WTC11 (cell line): Measurements from ENCODE around the gene RPS6KA4. TPM values are rescaled to one million over a fixed set of nuclear protein-coding genes. Genes with fewer than 3 reads are reported as not detected.

Experiments used
- ATAC-seq: fragments of 200-7000 bp; cut with Tn5 transposase; 2 replicates; pipeline ENCODE4 v1.10.0; 2021; ENCODE audit warnings: mild to moderate bottlenecking, moderate library complexity
- CTCF ChIA-PET: fragments of 300-600 bp; sonication (Branson Sonifier 250); formaldehyde crosslinking; loops from one replicate; lab custom pipeline; 2021; ENCODE audit warnings: antibody characterized with exemption; lab: Charles Lee
- POLR2A ChIA-PET: fragments of 350-600 bp; sonication (Branson Sonifier 250); formaldehyde crosslinking; loops from one replicate; lab custom pipeline; 2021; ENCODE audit warnings: antibody characterized with exemption; lab: Charles Lee
- DNase-seq: peaks from one replicate; pipeline ENCODE4 v3.0.0; 2021; ENCODE audit warnings: low spot score
- H3K27ac Mint-ChIP-seq: 2 replicates; pipeline ENCODE4 v1.8.0; 2021; ENCODE audit warnings: mixed read lengths
- H3K27me3 Mint-ChIP-seq: 2 replicates; pipeline ENCODE4 v1.8.0; 2021; ENCODE audit warnings: low read depth, mild to moderate bottlenecking, moderate library complexity, mixed read lengths
- H3K36me3 Mint-ChIP-seq: 2 replicates; pipeline ENCODE4 v1.8.0; 2021; ENCODE audit warnings: mixed read lengths
- H3K4me1 Mint-ChIP-seq: 2 replicates; pipeline ENCODE4 v1.8.0; 2022; ENCODE audit warnings: mixed read lengths
- H3K4me3 Mint-ChIP-seq: 2 replicates; pipeline ENCODE4 v1.8.0; 2021; ENCODE audit warnings: mild to moderate bottlenecking, moderate library complexity, mixed read lengths
- H3K9me3 Mint-ChIP-seq: 2 replicates; pipeline ENCODE4 v1.8.0; 2021; ENCODE audit warnings: mixed read lengths
- ATF1 ChIP-seq: sonication (generic); formaldehyde crosslinking; IDR thresholded peaks from 2 replicates; pipeline ENCODE4 v1.8.1; 2023; ENCODE audit warnings: mild to moderate bottlenecking, moderate library complexity, missing genetic modification reagents
- CBFB ChIP-seq: sonication (generic); formaldehyde crosslinking; IDR thresholded peaks from 2 replicates; pipeline ENCODE4 v1.8.1; 2022; ENCODE audit warnings: mild to moderate bottlenecking, low read depth, missing genetic modification reagents
- ESRRA ChIP-seq: sonication (generic); formaldehyde crosslinking; IDR thresholded peaks from 2 replicates; pipeline ENCODE4 v1.8.1; 2022; ENCODE audit warnings: mild to moderate bottlenecking, missing genetic modification reagents, borderline replicate concordance
- FOXK1 ChIP-seq: sonication (generic); formaldehyde crosslinking; IDR thresholded peaks from 2 replicates; pipeline ENCODE4 v1.8.0; 2022; ENCODE audit warnings: mild to moderate bottlenecking, moderate library complexity, missing genetic modification reagents
- FOXP1 ChIP-seq: sonication (generic); formaldehyde crosslinking; IDR thresholded peaks from 2 replicates; pipeline ENCODE4 v1.8.0; 2022; ENCODE audit warnings: missing genetic modification reagents, mild to moderate bottlenecking, moderate library complexity, borderline replicate concordance
- IRF2 ChIP-seq: sonication (generic); formaldehyde crosslinking; IDR thresholded peaks from 2 replicates; pipeline ENCODE4 v1.8.0; 2022; ENCODE audit warnings: low read depth, missing genetic modification reagents, borderline replicate concordance
- JAZF1 ChIP-seq: fragments of 250-450 bp; sonication (Bioruptor Pico); IDR thresholded peaks from 2 replicates; pipeline ENCODE4 v1.9.0; 2021; ENCODE audit warnings: moderate library complexity, mild to moderate bottlenecking, inconsistent platforms
- NFATC4 ChIP-seq: fragments of 250-450 bp; sonication (Bioruptor Pico); IDR thresholded peaks from 2 replicates; pipeline ENCODE4 v1.9.0; 2021; ENCODE audit warnings: mild to moderate bottlenecking
- NFYB ChIP-seq: sonication (generic); formaldehyde crosslinking; conservative IDR thresholded peaks from 2 replicates; pipeline ENCODE4 v1.8.0; 2022; ENCODE audit warnings: low read depth, missing genetic modification reagents
- NR1H2 ChIP-seq: sonication (generic); formaldehyde crosslinking; IDR thresholded peaks from 2 replicates; pipeline ENCODE4 v1.9.0; 2021; ENCODE audit warnings: mild to moderate bottlenecking, moderate library complexity, missing genetic modification reagents
- PRRX2 ChIP-seq: fragments of 250-450 bp; sonication (Bioruptor Pico); IDR thresholded peaks from 2 replicates; pipeline ENCODE4 v1.8.0; 2021; ENCODE audit warnings: mild to moderate bottlenecking
- RELA ChIP-seq: sonication (generic); formaldehyde crosslinking; IDR thresholded peaks from 2 replicates; pipeline ENCODE4 v1.8.1; 2022; ENCODE audit warnings: missing genetic modification reagents, mild to moderate bottlenecking, borderline replicate concordance
- SP1 ChIP-seq: sonication (generic); formaldehyde crosslinking; conservative IDR thresholded peaks from 2 replicates; pipeline ENCODE4 v1.8.1; 2022; ENCODE audit warnings: missing genetic modification reagents
- ZNF263 ChIP-seq: sonication (generic); formaldehyde crosslinking; IDR thresholded peaks from 2 replicates; pipeline ENCODE4 v1.8.1; 2022; ENCODE audit warnings: low read depth, mild to moderate bottlenecking, moderate library complexity, missing genetic modification reagents
- ZNF416 ChIP-seq: fragments of 250-450 bp; sonication (Bioruptor Pico); IDR thresholded peaks from 2 replicates; pipeline ENCODE4 v1.9.0; 2021; ENCODE audit warnings: mild to moderate bottlenecking, inconsistent platforms
- total RNA-seq: library from RNA; stranded (reverse); gene quantifications from 3 replicates; pipeline ENCODE4 v1.2.3, GENCODE V29; 2021
- TF ChIP-seq, protein P1 (sequence below): sonication (generic); formaldehyde crosslinking; IDR thresholded peaks from 2 replicates; pipeline ENCODE4 v1.8.1; 2023; ENCODE audit warnings: mild to moderate bottlenecking, missing genetic modification reagents, moderate library complexity
- TF ChIP-seq, protein P2 (sequence below): fragments of 250-450 bp; sonication (Bioruptor Pico); IDR thresholded peaks from 2 replicates; pipeline ENCODE4 v1.9.0; 2021; ENCODE audit warnings: mild to moderate bottlenecking
- TF ChIP-seq, protein P3 (sequence below): sonication (generic); formaldehyde crosslinking; conservative IDR thresholded peaks from 2 replicates; pipeline ENCODE4 v1.8.1; 2023; ENCODE audit warnings: mild to moderate bottlenecking, low read depth, missing genetic modification reagents, moderate library complexity
- TF ChIP-seq, protein P4 (sequence below): sonication (generic); formaldehyde crosslinking; IDR thresholded peaks from 2 replicates; pipeline ENCODE4 v1.8.1; 2022; ENCODE audit warnings: low read depth, mild to moderate bottlenecking, moderate library complexity, missing genetic modification reagents, borderline replicate concordance

RPS6KA4 gene
- total RNA-seq, 1 experiment from 2014 or later = 16.8 TPM

DNA sequence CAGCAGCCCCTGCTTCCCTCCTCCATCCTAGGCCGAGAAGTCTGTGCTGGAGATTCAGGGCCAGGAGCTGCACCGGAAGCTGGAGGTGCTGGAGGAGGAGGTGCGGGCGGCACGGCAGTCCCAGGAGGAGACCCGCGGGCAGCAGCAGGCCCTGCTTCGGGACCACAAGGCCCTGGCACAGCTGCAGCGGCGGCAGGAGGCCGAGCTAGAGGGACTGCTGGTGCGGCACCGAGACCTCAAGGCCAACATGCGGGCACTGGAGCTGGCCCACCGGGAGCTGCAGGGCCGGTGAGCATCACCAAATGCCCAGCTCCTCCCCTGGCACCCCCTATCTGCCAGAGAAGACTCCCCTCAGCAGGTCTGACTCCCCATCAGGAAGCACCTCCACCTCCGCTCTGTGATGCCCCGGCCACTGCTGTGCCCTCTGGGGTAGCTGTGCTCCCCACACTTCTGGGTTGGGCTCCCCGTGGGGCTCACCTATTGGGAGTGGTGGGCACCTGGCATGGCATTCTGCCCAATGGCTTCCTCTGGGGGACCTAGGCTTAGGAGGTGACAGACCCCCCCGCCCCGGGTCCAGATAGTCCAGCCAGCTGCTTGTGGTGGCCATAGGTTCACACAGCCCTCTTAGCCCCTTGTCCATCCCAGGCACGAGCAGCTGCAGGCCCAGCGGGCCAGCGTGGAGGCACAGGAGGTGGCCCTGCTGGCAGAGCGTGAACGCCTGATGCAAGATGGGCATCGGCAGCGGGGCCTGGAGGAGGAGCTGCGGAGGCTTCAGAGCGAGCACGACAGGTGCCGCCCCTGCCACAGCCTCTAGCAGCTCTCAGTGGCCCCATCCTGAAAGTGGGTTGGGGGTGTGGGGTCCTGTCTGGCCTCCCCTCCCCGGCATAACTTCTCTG is 6.6 kb upstream of the RPS6KA4 start:
- Mint-ChIP-seq H3K27ac (no peak overlapping the region), H3K9me3 (no peaks in the 10 kb centered on the region), H3K36me3 (no peaks in the 10 kb centered on the region), H3K27me3 (no peaks in the 10 kb centered on the region), H3K4me3 (no peak overlapping the region), H3K4me1 (peaks cover 14% of the 10 kb centered on the region)
- no peak for TF ChIP-seq FOXK1 (CRISPR knock-in tag)
- DNase-seq (no peak), ATAC-seq (no peak)
- ChIA-PET CTCF (interaction anchor here (1.1 to 10.4 kb wide), 11 partner anchors 11 to 298 kb away, joined by 3 to 437 read pairs (median 24); partner anchors contain the start of genes CCDC88B, ESRRA, PRDX5 and TRMT112), POLR2A (interaction anchor here (0.9 kb wide), 1 partner anchor 11 kb away, joined by 4 read pairs; no protein-coding TSS in a partner anchor)

DNA sequence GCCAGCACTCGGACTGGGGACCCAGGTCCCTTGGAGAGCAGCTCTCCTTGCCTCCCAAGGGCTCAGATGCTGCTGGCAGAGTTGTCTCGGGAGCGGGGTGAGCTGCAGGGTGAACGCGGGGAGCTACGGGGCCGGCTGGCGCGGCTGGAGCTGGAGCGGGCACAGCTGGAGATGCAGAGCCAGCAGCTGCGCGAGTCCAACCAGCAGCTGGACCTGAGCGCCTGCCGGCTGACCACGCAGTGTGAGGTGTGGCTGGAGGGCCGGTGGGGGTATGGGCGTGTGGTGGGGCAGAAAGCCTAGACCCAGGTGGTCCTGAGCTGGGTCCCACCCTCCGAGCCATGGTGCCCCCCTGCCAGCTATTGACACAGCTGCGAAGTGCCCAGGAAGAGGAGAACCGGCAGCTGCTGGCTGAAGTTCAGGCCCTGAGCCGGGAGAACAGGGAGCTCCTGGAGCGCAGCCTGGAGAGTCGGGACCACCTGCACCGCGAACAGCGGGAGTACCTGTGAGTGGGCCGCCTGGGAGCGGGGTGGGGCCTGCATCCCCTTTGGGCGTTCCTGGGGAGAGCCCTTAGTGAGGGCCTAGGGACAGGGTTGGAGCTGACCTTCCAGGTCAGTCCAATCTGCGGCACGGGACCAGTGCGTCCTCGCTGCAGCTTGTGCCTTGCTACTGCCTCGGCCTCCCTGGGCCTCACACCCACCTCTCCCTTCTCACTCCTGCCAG is 5.8 kb upstream of the RPS6KA4 start:
- CTCF ChIA-PET = interaction anchor here (1.0 to 10.4 kb wide), 15 partner anchors 12 to 297 kb away, joined by 3 to 437 read pairs (median 21); partner anchors contain the start of genes CCDC88B, ESRRA, PRDX5 and TRMT112
- Mint-ChIP-seq H3K4me1 (peaks cover 15% of the 10 kb centered on the region), H3K27ac (no peak overlapping the region), H3K27me3 (no peaks in the 10 kb centered on the region), H3K9me3 (no peaks in the 10 kb centered on the region), H3K36me3 (no peaks in the 10 kb centered on the region), H3K4me3 (no peak overlapping the region)
- POLR2A ChIA-PET = interaction anchor here (0.9 kb wide), 1 partner anchor 12 kb away, joined by 4 read pairs; no protein-coding TSS in a partner anchor
- ATAC-seq = no peak
- TF ChIP-seq NFYB = no peak
- no peak for TF ChIP-seq JAZF1 (CRISPR knock-in tag)
- TF ChIP-seq RELA (CRISPR knock-in tag) = no peak
- no peak for DNase-seq

DNA sequence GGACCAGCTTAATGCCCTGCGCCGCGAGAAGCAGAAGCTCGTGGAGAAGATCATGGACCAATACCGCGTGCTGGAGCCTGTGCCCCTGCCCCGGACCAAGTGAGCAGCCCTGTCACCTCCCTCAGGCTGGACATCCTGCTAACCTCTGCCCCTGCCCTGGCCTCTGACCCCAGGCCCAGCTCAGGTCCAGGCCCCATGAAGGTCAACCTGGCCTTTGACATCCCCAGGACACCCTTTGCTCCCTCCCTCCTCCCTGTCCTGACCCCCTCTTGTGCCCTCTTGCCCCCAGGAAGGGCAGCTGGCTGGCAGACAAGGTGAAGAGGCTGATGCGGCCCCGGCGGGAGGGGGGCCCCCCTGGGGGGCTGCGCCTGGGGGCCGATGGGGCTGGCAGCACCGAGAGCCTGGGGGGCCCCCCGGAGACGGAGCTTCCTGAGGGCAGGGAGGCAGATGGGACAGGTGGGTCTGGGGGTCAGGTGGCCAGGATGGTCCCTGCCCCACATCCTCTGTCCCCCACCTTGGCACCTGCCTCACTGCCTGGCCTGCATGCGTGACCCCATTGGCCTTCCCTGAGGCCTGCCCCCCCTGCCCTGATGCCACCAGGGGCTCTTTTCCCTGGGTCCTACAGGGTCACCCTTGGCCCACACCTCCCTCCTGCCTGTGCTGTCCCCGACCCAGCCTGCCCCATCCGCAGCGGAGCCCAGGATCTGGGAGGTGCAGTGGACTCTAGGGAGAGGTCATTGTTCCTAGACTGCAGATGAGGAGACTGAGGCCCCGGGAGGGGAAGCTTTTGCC is 5.1 kb upstream of the RPS6KA4 start:
- ATAC-seq (no peak), DNase-seq (no peak)
- peaks cover 15% of the 10 kb centered on the region for H3K4me1 Mint-ChIP-seq
- no peaks in the 10 kb centered on the region for H3K9me3 Mint-ChIP-seq
- no peaks in the 10 kb centered on the region for H3K27me3 Mint-ChIP-seq
- H3K36me3 Mint-ChIP-seq = no peaks in the 10 kb centered on the region
- no peak overlapping the region for H3K4me3 Mint-ChIP-seq
- TF ChIP-seq NR1H2 (CRISPR knock-in tag) (no peak), ESRRA (no peak), IRF2 (CRISPR knock-in tag) (no peak), CBFB (no peak), NFATC4 (CRISPR knock-in tag) (no peak), ATF1 (CRISPR knock-in tag) (no peak), ZNF263 (no peak), ZNF416 (CRISPR knock-in tag) (no peak), FOXP1 (no peak), NFYB (no peak), SP1 (no peak), PRRX2 (CRISPR knock-in tag) (no peak)
- TF ChIP-seq, protein P1, sequence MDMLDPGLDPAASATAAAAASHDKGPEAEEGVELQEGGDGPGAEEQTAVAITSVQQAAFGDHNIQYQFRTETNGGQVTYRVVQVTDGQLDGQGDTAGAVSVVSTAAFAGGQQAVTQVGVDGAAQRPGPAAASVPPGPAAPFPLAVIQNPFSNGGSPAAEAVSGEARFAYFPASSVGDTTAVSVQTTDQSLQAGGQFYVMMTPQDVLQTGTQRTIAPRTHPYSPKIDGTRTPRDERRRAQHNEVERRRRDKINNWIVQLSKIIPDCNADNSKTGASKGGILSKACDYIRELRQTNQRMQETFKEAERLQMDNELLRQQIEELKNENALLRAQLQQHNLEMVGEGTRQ = no peak
- TF ChIP-seq, protein P2, sequence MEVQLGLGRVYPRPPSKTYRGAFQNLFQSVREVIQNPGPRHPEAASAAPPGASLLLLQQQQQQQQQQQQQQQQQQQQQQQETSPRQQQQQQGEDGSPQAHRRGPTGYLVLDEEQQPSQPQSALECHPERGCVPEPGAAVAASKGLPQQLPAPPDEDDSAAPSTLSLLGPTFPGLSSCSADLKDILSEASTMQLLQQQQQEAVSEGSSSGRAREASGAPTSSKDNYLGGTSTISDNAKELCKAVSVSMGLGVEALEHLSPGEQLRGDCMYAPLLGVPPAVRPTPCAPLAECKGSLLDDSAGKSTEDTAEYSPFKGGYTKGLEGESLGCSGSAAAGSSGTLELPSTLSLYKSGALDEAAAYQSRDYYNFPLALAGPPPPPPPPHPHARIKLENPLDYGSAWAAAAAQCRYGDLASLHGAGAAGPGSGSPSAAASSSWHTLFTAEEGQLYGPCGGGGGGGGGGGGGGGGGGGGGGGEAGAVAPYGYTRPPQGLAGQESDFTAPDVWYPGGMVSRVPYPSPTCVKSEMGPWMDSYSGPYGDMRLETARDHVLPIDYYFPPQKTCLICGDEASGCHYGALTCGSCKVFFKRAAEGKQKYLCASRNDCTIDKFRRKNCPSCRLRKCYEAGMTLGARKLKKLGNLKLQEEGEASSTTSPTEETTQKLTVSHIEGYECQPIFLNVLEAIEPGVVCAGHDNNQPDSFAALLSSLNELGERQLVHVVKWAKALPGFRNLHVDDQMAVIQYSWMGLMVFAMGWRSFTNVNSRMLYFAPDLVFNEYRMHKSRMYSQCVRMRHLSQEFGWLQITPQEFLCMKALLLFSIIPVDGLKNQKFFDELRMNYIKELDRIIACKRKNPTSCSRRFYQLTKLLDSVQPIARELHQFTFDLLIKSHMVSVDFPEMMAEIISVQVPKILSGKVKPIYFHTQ = no peak
- TF ChIP-seq, protein P3, sequence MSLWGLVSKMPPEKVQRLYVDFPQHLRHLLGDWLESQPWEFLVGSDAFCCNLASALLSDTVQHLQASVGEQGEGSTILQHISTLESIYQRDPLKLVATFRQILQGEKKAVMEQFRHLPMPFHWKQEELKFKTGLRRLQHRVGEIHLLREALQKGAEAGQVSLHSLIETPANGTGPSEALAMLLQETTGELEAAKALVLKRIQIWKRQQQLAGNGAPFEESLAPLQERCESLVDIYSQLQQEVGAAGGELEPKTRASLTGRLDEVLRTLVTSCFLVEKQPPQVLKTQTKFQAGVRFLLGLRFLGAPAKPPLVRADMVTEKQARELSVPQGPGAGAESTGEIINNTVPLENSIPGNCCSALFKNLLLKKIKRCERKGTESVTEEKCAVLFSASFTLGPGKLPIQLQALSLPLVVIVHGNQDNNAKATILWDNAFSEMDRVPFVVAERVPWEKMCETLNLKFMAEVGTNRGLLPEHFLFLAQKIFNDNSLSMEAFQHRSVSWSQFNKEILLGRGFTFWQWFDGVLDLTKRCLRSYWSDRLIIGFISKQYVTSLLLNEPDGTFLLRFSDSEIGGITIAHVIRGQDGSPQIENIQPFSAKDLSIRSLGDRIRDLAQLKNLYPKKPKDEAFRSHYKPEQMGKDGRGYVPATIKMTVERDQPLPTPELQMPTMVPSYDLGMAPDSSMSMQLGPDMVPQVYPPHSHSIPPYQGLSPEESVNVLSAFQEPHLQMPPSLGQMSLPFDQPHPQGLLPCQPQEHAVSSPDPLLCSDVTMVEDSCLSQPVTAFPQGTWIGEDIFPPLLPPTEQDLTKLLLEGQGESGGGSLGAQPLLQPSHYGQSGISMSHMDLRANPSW (CRISPR knock-in tag) = no peak
- TF ChIP-seq, protein P4, sequence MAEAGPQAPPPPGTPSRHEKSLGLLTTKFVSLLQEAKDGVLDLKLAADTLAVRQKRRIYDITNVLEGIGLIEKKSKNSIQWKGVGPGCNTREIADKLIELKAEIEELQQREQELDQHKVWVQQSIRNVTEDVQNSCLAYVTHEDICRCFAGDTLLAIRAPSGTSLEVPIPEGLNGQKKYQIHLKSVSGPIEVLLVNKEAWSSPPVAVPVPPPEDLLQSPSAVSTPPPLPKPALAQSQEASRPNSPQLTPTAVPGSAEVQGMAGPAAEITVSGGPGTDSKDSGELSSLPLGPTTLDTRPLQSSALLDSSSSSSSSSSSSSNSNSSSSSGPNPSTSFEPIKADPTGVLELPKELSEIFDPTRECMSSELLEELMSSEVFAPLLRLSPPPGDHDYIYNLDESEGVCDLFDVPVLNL (CRISPR knock-in tag) = no peak
- ChIA-PET CTCF (interaction anchor here (0.9 to 10.4 kb wide), 31 partner anchors 13 to 299 kb away, joined by 3 to 437 read pairs (median 22); partner anchors contain the start of genes BAD, CCDC88B, ESRRA and GPR137), POLR2A (interaction anchor here (0.9 to 2.0 kb wide), 3 partner anchors 12 to 36 kb away, joined by 4 to 15 read pairs (median 7); partner anchors contain the start of genes PRDX5 and TRMT112)
- H3K27ac Mint-ChIP-seq = no peak overlapping the region
